ENCODE data around the gene CDH6. TPM values are rescaled to one million over a fixed set of nuclear protein-coding genes. Genes with fewer than 3 reads are reported as not detected.
A peak's percentile ranks its signal among the peaks of the same experiment; 100 is the strongest.

The CDH6 gene
- total RNA-seq = 1 to 10 TPM in 1 of 2 donors, under 1 TPM in 1; 0.61 to 1.1 TPM
- long read RNA-seq = 0 reads

GRCh38 chr5:31193591-31194467 lies at the start of gene CDH6:
TSS of gene CDH6 (plus strand) at chr5:31193686. CDS start at chr5:31267474, 73,788 bp downstream.
- ATAC-seq = peak; percentile 54
- DNase-seq = peak in 1 of 2 donors; percentile 7
- intact Hi-C loops (cut with DNase I, micrococcal nuclease) = no loop called here

GRCh38 chr5:31144364-31144763 lies 49.1 kb upstream of the CDH6 start:
- intact Hi-C loops (cut with DNase I, micrococcal nuclease) = no loop called here
- DNase-seq (no peak), ATAC-seq (no peak)

GRCh38 chr5:31148959-31149475 lies 44.5 kb upstream of the CDH6 start:
- no peak for DNase-seq
- intact Hi-C loops (cut with DNase I, micrococcal nuclease) = no loop called here
- ATAC-seq = no peak

- ATAC-seq (no peak), DNase-seq (no peak)
- intact Hi-C loops (cut with DNase I, micrococcal nuclease) = no loop called here
Observed at GRCh38 chr5:31153521-31153920, 40.0 kb upstream of the CDH6 start.

- intact Hi-C loops (cut with DNase I, micrococcal nuclease) = no loop called here
- ATAC-seq (no peak), DNase-seq (no peak)
Observed at GRCh38 chr5:31156631-31157160, 36.8 kb upstream of the CDH6 start.

- no peak for ATAC-seq
- no peak for DNase-seq
Observed at GRCh38 chr5:31157720-31158119, 35.8 kb upstream of the CDH6 start.

GRCh38 chr5:31158686-31159085 lies 34.8 kb upstream of the CDH6 start:
- intact Hi-C loops (cut with DNase I, micrococcal nuclease) = no loop called here
- no peak for DNase-seq

More at GRCh38 chr5:31157720-31158119, 35.8 kb upstream of the CDH6 start:
- intact Hi-C loops (cut with DNase I, micrococcal nuclease) = no loop called here

GRCh38 chr5:31161781-31162181 lies 31.7 kb upstream of the CDH6 start:
- ATAC-seq = peak; percentile 99
- intact Hi-C loops (cut with DNase I, micrococcal nuclease) = no loop called here
- no peak for DNase-seq

More at GRCh38 chr5:31158686-31159085, 34.8 kb upstream of the CDH6 start:
- ATAC-seq = no peak

GRCh38 chr5:31165729-31166128 lies 27.8 kb upstream of the CDH6 start:
- no peak for DNase-seq
- intact Hi-C loops (cut with DNase I, micrococcal nuclease) = no loop called here
- ATAC-seq = no peak

- no peak for DNase-seq
- no peak for ATAC-seq
- intact Hi-C loops (cut with DNase I, micrococcal nuclease) = no loop called here
Observed at GRCh38 chr5:31169379-31169778, 24.1 kb upstream of the CDH6 start.

- intact Hi-C loops (cut with DNase I, micrococcal nuclease) = no loop called here
- DNase-seq (no peak), ATAC-seq (no peak)
Observed at GRCh38 chr5:31172881-31173280, 20.6 kb upstream of the CDH6 start.

GRCh38 chr5:31173614-31174013 lies 19.9 kb upstream of the CDH6 start:
- no peak for DNase-seq
- ATAC-seq = no peak
- intact Hi-C loops (cut with DNase I, micrococcal nuclease) = no loop called here

GRCh38 chr5:31181376-31181987 lies 12.0 kb upstream of the CDH6 start:
- ATAC-seq (no peak), DNase-seq (no peak)
- intact Hi-C loops (cut with DNase I, micrococcal nuclease) = no loop called here

GRCh38 chr5:31182136-31182535 lies 11.3 kb upstream of the CDH6 start:
- intact Hi-C loops (cut with DNase I, micrococcal nuclease) = no loop called here
- ATAC-seq (no peak), DNase-seq (no peak)

GRCh38 chr5:31185951-31186350 lies 7.5 kb upstream of the CDH6 start:
- no peak for ATAC-seq
- DNase-seq = no peak
- intact Hi-C loops (cut with DNase I, micrococcal nuclease) = no loop called here

GRCh38 chr5:31186672-31187267 lies 6.7 kb upstream of the CDH6 start:
- DNase-seq = no peak
- ATAC-seq = peak; percentile 46
- intact Hi-C loops (cut with DNase I, micrococcal nuclease) = no loop called here

GRCh38 chr5:31187591-31187990 lies 5.9 kb upstream of the CDH6 start:
- DNase-seq = no peak
- intact Hi-C loops (cut with DNase I, micrococcal nuclease) = no loop called here
- ATAC-seq = no peak

GRCh38 chr5:31192442-31192841 lies 1.0 kb upstream of the CDH6 start:
- intact Hi-C loops (cut with DNase I, micrococcal nuclease) = no loop called here
- DNase-seq = no peak
- no peak for ATAC-seq

- intact Hi-C loops (cut with DNase I, micrococcal nuclease) = no loop called here
- no peak for ATAC-seq
- DNase-seq = no peak
Observed at GRCh38 chr5:31193116-31193515, 370 bp upstream of the CDH6 start.

GRCh38 chr5:31194468-31194813 lies 955 bp downstream of the CDH6 start:
- DNase-seq (no peak), ATAC-seq (peak; percentile 29)
- intact Hi-C loops (cut with DNase I, micrococcal nuclease) = no loop called here

Measured in left colon (tissue), 2 donors.